ENCODE data around the gene MLKL. TPM values are rescaled to one million over a fixed set of nuclear protein-coding genes. Genes with fewer than 3 reads are reported as not detected.

The MLKL gene
- total RNA-seq, 1 donor: 14.2 TPM

DNA sequence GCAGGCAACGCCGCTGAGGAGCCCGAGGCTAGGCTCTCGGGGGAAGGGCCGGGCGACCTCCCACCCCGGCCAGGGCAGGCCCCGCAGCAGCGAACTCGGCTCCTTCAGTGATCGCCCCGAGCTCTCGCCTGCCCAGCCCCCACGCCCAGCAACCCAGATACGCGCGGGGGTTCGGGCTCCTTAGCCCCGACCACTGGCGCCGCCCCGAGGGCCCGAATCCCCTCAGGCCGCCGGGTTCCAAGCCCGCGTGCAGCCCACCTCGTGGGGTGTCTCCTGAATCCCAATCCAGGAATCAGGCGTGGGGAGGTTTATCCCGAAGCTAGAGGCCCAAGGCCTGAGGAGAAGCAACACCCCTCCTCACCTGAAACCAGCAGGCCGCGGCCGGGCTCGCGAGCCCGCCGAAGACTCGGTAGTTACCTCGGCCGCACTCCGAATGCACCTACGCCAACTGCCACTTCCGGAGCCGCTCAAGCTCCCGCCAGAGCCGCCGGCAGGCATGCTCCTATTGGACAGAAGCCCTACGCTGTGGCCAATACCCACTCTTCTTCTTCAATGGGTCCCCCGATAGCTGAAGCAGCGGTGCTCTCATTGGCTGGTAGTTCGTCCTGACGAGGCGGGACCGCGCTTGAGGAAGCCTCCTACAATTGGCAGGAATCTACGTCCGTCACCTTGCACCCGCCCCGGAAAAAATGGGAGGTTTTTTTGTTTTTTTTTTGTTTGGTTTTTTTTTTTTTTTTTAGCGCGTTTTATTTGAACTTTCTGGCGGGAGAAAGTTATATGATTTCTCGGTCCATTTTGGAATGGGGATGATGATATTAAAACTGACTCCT is 34.0 kb downstream of the MLKL start, which contains the start of gene RFWD3:
Gene RFWD3, minus strand, starts transcription at position 453 of the 830 bp plus-strand sequence. CDS start 5,428 bp downstream, outside the sequence.
- peak within 1 kb of the TSS; percentile 94 for H3K4me3 ChIP-seq (ENCODE audit: low read depth, low read length)

DNA sequence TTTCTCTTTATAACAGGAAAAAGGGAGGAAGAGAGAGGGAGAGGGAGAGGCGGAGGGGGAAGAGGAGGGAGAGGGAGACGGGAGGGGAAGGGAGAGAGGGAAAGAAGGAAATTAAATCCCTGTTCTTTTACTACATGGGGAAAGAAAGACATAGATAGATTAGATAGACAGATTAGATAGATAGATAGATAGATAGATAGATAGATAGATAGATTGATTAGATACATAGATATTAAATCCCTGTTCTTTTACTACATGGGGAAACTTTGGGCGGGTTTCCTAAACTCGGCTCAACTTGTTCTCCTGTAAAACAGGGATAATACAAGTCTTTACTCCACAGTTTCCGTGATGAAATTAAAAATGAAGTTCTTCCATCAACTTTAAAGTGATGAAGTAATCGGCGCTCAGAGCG is 34.6 kb downstream of the MLKL start:
- no peak for DNase-seq (ENCODE audit: low read depth)
- TF ChIP-seq, protein P1, sequence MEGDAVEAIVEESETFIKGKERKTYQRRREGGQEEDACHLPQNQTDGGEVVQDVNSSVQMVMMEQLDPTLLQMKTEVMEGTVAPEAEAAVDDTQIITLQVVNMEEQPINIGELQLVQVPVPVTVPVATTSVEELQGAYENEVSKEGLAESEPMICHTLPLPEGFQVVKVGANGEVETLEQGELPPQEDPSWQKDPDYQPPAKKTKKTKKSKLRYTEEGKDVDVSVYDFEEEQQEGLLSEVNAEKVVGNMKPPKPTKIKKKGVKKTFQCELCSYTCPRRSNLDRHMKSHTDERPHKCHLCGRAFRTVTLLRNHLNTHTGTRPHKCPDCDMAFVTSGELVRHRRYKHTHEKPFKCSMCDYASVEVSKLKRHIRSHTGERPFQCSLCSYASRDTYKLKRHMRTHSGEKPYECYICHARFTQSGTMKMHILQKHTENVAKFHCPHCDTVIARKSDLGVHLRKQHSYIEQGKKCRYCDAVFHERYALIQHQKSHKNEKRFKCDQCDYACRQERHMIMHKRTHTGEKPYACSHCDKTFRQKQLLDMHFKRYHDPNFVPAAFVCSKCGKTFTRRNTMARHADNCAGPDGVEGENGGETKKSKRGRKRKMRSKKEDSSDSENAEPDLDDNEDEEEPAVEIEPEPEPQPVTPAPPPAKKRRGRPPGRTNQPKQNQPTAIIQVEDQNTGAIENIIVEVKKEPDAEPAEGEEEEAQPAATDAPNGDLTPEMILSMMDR (IDR thresholded peaks at IDR 0.05; ENCODE audit: insufficient read depth, low read depth, low read length): no peak
- H3K4me3 ChIP-seq (ENCODE audit: low read depth, low read length): peak overlapping the region; percentile 94

More for the DNA sequence above, 34.0 kb downstream of the MLKL start, which contains the start of gene RFWD3:
- TF ChIP-seq, protein P1 (IDR thresholded peaks at IDR 0.05; ENCODE audit: insufficient read depth, low read depth, low read length): no peak
- peak; percentile 99 for DNase-seq (ENCODE audit: low read depth)

DNA sequence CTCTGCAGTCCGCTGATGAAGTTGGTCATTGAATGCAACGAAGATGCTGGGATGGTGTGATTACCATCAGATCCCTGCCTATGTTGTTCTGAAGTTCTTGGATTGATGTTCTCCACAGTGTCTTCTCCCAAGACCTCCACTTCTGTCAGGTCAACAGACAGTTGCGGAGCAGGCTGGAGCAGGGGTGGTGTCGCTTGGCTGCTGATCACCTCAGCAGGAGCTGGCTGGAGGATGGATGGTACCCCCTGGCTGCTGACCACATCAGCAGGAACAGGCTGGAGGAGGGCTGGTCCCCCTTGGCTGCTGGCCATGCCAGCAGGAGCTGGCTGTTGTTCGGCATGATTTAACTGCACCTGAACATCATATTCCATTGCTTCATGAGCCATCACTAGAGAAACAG is 39.6 kb downstream of the MLKL start:
- DNase-seq (ENCODE audit: low read depth): no peak
- no peak overlapping the region for H3K4me3 ChIP-seq (ENCODE audit: low read depth, low read length)

DNA sequence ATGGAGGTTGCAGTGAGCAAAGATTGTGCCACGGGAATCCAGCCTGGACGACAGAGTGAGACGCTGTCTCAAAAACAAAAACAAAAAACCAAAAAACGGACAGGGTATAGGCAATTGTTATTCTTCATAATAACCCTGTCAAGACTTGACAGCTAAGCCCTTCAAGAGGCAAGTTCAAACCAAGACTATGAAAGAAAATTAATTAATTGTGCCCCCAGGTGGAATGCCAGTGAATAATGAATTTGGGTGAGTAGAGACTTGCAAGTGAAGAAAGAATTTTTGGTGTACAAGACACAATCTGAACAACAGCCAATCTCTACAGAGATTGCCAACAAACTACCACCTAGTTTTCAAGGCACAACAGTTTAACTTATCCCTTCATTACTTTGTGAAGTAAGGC is 40.3 kb downstream of the MLKL start:
- DNase-seq (ENCODE audit: low read depth): no peak
- TF ChIP-seq, protein P1 (IDR thresholded peaks at IDR 0.05; ENCODE audit: insufficient read depth, low read depth, low read length): no peak
- H3K4me3 ChIP-seq (ENCODE audit: low read depth, low read length): no peak overlapping the region

More for the DNA sequence above, 39.6 kb downstream of the MLKL start:
- TF ChIP-seq, protein P1 (IDR thresholded peaks at IDR 0.05; ENCODE audit: insufficient read depth, low read depth, low read length): no peak

DNA sequence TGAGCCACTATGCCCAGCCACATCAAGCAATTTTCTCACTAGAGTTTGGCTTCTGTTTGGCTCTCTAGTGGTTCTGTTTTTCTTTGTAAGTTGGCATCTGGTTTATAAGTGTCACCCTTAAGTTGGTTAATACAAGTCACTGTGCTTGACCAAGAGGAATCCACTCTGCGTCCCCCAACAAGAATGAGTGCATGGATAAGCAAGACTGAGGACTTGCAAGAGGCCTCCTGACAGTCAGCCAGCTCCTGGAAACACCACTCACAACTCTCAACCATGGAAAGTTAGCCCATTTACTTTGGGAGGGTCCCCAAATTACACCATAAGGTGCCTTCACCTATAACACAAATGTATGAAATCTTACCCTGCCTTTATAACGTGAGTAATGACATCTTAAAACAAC is 41.6 kb downstream of the MLKL start:
- no peak for DNase-seq (ENCODE audit: low read depth)
- TF ChIP-seq, protein P1 (IDR thresholded peaks at IDR 0.05; ENCODE audit: insufficient read depth, low read depth, low read length): no peak
- no peak overlapping the region for H3K4me3 ChIP-seq (ENCODE audit: low read depth, low read length)

DNA sequence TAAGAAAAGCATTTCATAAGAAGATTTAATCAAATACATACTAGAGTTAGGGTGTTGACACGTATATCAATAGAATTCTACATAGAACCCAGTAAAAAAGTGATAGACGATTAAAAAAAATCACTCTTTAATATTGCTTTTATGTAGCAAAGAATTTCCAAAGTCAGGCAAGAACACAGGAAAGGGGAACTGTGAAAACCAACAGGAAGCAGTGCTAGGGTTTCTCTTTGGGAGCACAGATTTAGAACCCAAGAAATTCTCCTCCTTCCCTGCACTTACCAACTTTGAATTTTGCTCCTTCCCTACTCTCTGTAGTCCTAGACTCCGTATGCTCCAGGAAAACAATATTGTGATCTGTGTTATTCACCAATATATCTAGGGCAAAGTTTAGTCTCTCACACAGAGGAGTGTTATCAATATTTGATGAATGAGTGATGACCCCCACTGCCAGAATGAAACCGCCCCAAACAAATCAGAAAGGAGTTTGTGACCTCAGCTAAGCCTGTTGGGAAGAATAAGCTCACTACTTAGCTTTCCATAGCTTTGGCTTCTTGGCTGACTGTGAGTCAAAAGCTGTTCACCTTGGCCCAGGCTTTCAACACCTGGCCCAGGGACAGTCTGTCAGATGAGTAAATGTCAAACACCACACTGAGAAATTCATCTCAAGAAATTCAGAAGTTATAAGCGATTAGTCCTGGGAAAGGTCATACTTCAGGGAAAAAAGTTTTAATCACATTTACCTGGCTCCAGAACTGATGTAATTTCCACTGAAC is 42.6 kb downstream of the MLKL start:
- no peak for DNase-seq (ENCODE audit: low read depth)
- TF ChIP-seq, protein P1 (IDR thresholded peaks at IDR 0.05; ENCODE audit: insufficient read depth, low read depth, low read length): no peak

More for the DNA sequence above, 42.6 kb downstream of the MLKL start:
- H3K4me3 ChIP-seq (ENCODE audit: low read depth, low read length): no peak overlapping the region

Data from fibroblast of villous mesenchyme (primary cell).